ENCODE results near the gene EWSR1. TPM values are rescaled to one million over a fixed set of nuclear protein-coding genes. Genes with fewer than 3 reads are reported as not detected.

The EWSR1 gene
- total RNA-seq, 4 donors from 2014 or later: 183 to 203 (median 198) TPM

GRCh38 chr22:29325785-29326315 is 57.8 kb downstream of the EWSR1 start:
- TF ChIP-seq POLR2A (IDR thresholded peaks at IDR 0.05; ENCODE audit: low read depth): no peak
- WGBS: 61% methylated on average over 9 of the region's 9 CpGs
- Histone ChIP-seq H3K27ac (replicated peaks in 1 of 4) (no peak overlapping the region), H3K36me3 (peaks cover 16 to 49% (median 46%) of the 10 kb centered on the region in 4 donors), H3K4me3 (no peak overlapping the region), H3K27me3 (no peaks in the 10 kb centered on the region), H3K9me3 (no peaks in the 10 kb centered on the region), H3K4me1 (peaks cover 4 to 16% (median 5%) of the 10 kb centered on the region in 4 donors)
- DNase-seq (ENCODE audit: extremely low spot score): no peak
- intact Hi-C loops (cut with DNase I): no loop called here

GRCh38 chr22:29326481-29326880 is 58.4 kb downstream of the EWSR1 start:
- TF ChIP-seq POLR2AphosphoS5 (IDR thresholded peaks at IDR 0.05) (no peak), CTCF (IDR thresholded peaks at IDR 0.05) (no peak), POLR2A (IDR thresholded peaks at IDR 0.05; ENCODE audit: low read depth) (no peak), EP300 (IDR thresholded peaks at IDR 0.05) (no peak)
- Histone ChIP-seq H3K27ac (replicated peaks in 1 of 4) (no peak overlapping the region), H3K4me3 (no peak overlapping the region), H3K36me3 (peaks cover 17 to 56% (median 52%) of the 10 kb centered on the region in 4 donors), H3K4me1 (peaks cover 4 to 22% (median 10%) of the 10 kb centered on the region in 4 donors), H3K9me3 (no peaks in the 10 kb centered on the region), H3K27me3 (no peaks in the 10 kb centered on the region)
- no peak for DNase-seq (ENCODE audit: extremely low spot score)
- intact Hi-C loops (cut with DNase I): no loop called here
- 92% methylated on average over 9 of the region's 10 CpGs for WGBS

GRCh38 chr22:29327089-29327764 is 59.2 kb downstream of the EWSR1 start:
- intact Hi-C loops (cut with DNase I): no loop called here
- Histone ChIP-seq H3K27ac (replicated peaks in 1 of 4) (no peak overlapping the region), H3K27me3 (no peaks in the 10 kb centered on the region), H3K36me3 (peaks cover 22 to 61% (median 59%) of the 10 kb centered on the region in 4 donors), H3K4me3 (no peak overlapping the region), H3K4me1 (peaks cover 4 to 22% (median 10%) of the 10 kb centered on the region in 4 donors), H3K9me3 (no peaks in the 10 kb centered on the region)
- WGBS: 79% methylated on average over 7 of the region's 15 CpGs
- DNase-seq (ENCODE audit: extremely low spot score): no peak
- TF ChIP-seq POLR2AphosphoS5 (IDR thresholded peaks at IDR 0.05) (no peak), POLR2A (IDR thresholded peaks at IDR 0.05; ENCODE audit: low read depth) (no peak), CTCF (IDR thresholded peaks at IDR 0.05) (no peak), EP300 (IDR thresholded peaks at IDR 0.05) (no peak)

- WGBS: 85% methylated on average over 4 of the region's 5 CpGs
- intact Hi-C loops (cut with DNase I): no loop called here
Observed at GRCh38 chr22:29328055-29328454, 60.0 kb downstream of the EWSR1 start.

More at GRCh38 chr22:29328055-29328454, 60.0 kb downstream of the EWSR1 start:
- Histone ChIP-seq H3K9me3 (no peaks in the 10 kb centered on the region), H3K36me3 (peaks cover 22 to 69% (median 68%) of the 10 kb centered on the region in 4 donors), H3K27ac (replicated peaks in 1 of 4) (no peak overlapping the region), H3K4me3 (no peak overlapping the region), H3K4me1 (peaks cover 4 to 22% (median 10%) of the 10 kb centered on the region in 4 donors), H3K27me3 (no peaks in the 10 kb centered on the region)
- no peak for DNase-seq (ENCODE audit: extremely low spot score)
- TF ChIP-seq CTCF (IDR thresholded peaks at IDR 0.05) (peak in 1 of 3 experiments; percentile 9), POLR2AphosphoS5 (IDR thresholded peaks at IDR 0.05) (no peak), EP300 (IDR thresholded peaks at IDR 0.05) (no peak), POLR2A (IDR thresholded peaks at IDR 0.05; ENCODE audit: low read depth) (no peak)
